Activated naive CD4-positive, alpha-beta T cell treated with anti-CD3 and anti-CD28 coated beads, Interleukin-2, amount 10 ng/mL, durations not matched to agents 5 hours and 36 hours (primary cell): ENCODE measurements around the gene SLC38A10. TPM values are rescaled to one million over a fixed set of nuclear protein-coding genes. Genes with fewer than 3 reads are reported as not detected.

ENCODE experiments used
- total RNA-seq, 2 experiments: library from RNA; stranded (reverse); gene quantifications; one replicate each; pipeline ENCODE4 v1.2.3, GENCODE V29; 2021

Gene SLC38A10
- total RNA-seq = 10 to 100 TPM; 87.6 to 97.9 TPM

GRCh38 chr17:81295031-81295675 lies at the start of gene SLC38A10:
SLC38A10 (minus strand) TSS chr17:81295307; CDS start chr17:81294921, 386 bp downstream.

GRCh38 chr17:81238815-81239713 lies 56.0 kb downstream of the SLC38A10 start, which contains the start of the genes NDUFAF8 and TEPSIN:
NDUFAF8 (plus strand) TSS chr17:81239318; CDS start chr17:81239364, 46 bp downstream.
TEPSIN (minus strand) TSS chr17:81239055; CDS start chr17:81239033, 22 bp downstream.

GRCh38 chr17:81222906-81223761 lies 72.0 kb downstream of the SLC38A10 start, which contains the start of gene CEP131:
CEP131 (minus strand) TSS chr17:81222965; CDS start chr17:81220056, 2,909 bp downstream.

Other genes starting within 250 kb of the SLC38A10 start
- not detected for gene PVALEF, start 129.8 kb downstream of the SLC38A10 start, total RNA-seq
- under 1 TPM in 1 of 2 experiments, not detected in 1; 0.05 TPM for gene AATK, start 129.1 kb downstream of the SLC38A10 start, total RNA-seq
- 10 to 100 TPM; 14.4 to 15.4 TPM for gene CEP131, start 72.3 kb downstream of the SLC38A10 start, total RNA-seq
- 10 to 100 TPM; 57.8 to 61.1 TPM for gene TEPSIN, start 56.3 kb downstream of the SLC38A10 start, total RNA-seq
- 10 to 100 TPM; 35.4 to 41.8 TPM for gene NDUFAF8, start 56.0 kb downstream of the SLC38A10 start, total RNA-seq
- gene BAHCC1, start 100.2 kb upstream of the SLC38A10 start, total RNA-seq = under 1 TPM in 1 of 2 experiments, not detected in 1; 0.03 TPM
- gene ACTG1, start 217.5 kb upstream of the SLC38A10 start, total RNA-seq = 1,000 to 10,000 TPM; 4,541 to 4,718 TPM
- under 1 TPM; 0.58 to 0.60 TPM for gene FSCN2, start 233.1 kb upstream of the SLC38A10 start, total RNA-seq